Fibroblast of lung (primary cell): ENCODE results near the gene TMEM217.

Experiments
- CTCF ChIP-seq, 2 donors: IDR thresholded peaks in 1 of 2; conservative IDR thresholded peaks in 1 of 2; 1 replicate in 1 of 2; 2 replicates in 1 of 2; pipeline ENCODE4 v1.5.1; 2011 to 2012; ENCODE audit warnings: low read length in 2 of 2, control low read depth in 1 of 2, inconsistent platforms in 1 of 2, low read depth in 1 of 2, mild to moderate bottlenecking in 1 of 2
- EZH2 ChIP-seq: IDR thresholded peaks from 2 replicates; pipeline ENCODE4 v1.5.1; 2012; ENCODE audit warnings: low read length, control low read depth, mild to moderate bottlenecking; ENCODE audit errors: missing control alignments

DNA sequence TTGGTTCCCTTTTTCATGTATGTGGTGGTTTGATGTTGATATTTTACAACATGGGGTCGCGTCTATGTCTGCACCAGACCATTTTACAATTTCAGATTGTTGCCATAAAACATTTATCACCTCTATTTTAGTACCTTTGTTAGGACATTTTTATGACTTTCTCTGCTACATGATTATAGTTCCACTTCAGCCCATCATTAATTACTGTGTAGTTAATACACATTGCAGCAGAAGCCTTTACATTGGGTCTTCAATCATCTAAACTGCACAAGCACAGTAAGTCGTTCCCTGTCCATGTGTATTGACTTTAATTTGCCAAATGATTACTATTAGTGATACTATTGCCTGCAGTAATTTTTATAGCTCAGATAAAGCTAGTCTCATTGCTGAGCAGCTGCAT, 15.7 kb upstream of the TMEM217 start:
- TF ChIP-seq CTCF (conservative IDR thresholded peaks at IDR 0.05 in 1 of 2, IDR thresholded peaks at IDR 0.05 in 1 of 2; ENCODE audit: low read depth in 1 of 2, low read length in 2 of 2) (no peak), EZH2 (no peak)
